ENCODE results near the gene PPP1R9B.

The PPP1R9B gene

GRCh38 chr17:50187751-50188530 lies 37.5 kb upstream of the PPP1R9B start (continued):
- TF ChIP-seq CSDC2 (CRISPR knock-in tag; IDR thresholded peaks at IDR 0.05) (no peak), TCF4 (CRISPR knock-in tag; IDR thresholded peaks at IDR 0.05; ENCODE audit: borderline replicate concordance) (no peak), TOX (CRISPR knock-in tag; IDR thresholded peaks at IDR 0.05; ENCODE audit: borderline replicate concordance) (no peak), ZNF70 (CRISPR knock-in tag; IDR thresholded peaks at IDR 0.05) (no peak), BACH2 (CRISPR knock-in tag; IDR thresholded peaks at IDR 0.05; ENCODE audit: borderline replicate concordance) (no peak), ZNF565 (CRISPR knock-in tag; conservative IDR thresholded peaks at IDR 0.05; ENCODE audit: low read depth) (no peak)

DNA sequence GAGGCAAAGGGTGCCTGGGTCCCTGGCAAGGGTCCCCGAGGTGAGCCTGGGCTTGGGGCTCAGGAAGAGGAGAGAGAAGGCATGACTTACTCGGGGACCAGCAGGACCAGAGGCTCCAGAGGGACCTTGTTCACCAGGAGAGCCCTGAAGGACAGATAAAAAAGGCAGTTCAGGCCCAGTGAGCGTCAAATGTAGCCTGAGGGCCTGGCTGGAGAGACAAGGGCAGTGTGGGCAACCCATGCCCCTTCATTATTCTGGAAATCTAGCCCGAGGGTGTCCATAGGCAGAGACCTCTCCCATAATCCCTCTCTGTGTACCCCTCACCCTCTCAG lies 36.9 kb upstream of the PPP1R9B start:
- no peak for ATAC-seq
- no peak for TF ChIP-seq ZNF8 (CRISPR knock-in tag; IDR thresholded peaks at IDR 0.05)
- no peak for TF ChIP-seq TCF4 (CRISPR knock-in tag; IDR thresholded peaks at IDR 0.05; ENCODE audit: borderline replicate concordance)
- no peak for TF ChIP-seq TOX (CRISPR knock-in tag; IDR thresholded peaks at IDR 0.05; ENCODE audit: borderline replicate concordance)
- TF ChIP-seq GLIS3 (CRISPR knock-in tag; IDR thresholded peaks at IDR 0.05) = no peak
- no peak for TF ChIP-seq BACH2 (CRISPR knock-in tag; IDR thresholded peaks at IDR 0.05; ENCODE audit: borderline replicate concordance)
- TF ChIP-seq, protein P1, sequence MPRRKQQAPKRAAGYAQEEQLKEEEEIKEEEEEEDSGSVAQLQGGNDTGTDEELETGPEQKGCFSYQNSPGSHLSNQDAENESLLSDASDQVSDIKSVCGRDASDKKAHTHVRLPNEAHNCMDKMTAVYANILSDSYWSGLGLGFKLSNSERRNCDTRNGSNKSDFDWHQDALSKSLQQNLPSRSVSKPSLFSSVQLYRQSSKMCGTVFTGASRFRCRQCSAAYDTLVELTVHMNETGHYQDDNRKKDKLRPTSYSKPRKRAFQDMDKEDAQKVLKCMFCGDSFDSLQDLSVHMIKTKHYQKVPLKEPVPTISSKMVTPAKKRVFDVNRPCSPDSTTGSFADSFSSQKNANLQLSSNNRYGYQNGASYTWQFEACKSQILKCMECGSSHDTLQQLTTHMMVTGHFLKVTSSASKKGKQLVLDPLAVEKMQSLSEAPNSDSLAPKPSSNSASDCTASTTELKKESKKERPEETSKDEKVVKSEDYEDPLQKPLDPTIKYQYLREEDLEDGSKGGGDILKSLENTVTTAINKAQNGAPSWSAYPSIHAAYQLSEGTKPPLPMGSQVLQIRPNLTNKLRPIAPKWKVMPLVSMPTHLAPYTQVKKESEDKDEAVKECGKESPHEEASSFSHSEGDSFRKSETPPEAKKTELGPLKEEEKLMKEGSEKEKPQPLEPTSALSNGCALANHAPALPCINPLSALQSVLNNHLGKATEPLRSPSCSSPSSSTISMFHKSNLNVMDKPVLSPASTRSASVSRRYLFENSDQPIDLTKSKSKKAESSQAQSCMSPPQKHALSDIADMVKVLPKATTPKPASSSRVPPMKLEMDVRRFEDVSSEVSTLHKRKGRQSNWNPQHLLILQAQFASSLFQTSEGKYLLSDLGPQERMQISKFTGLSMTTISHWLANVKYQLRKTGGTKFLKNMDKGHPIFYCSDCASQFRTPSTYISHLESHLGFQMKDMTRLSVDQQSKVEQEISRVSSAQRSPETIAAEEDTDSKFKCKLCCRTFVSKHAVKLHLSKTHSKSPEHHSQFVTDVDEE (CRISPR knock-in tag; IDR thresholded peaks at IDR 0.05) = no peak
- no peak for TF ChIP-seq SNAI2 (CRISPR knock-in tag; IDR thresholded peaks at IDR 0.05)
- TF ChIP-seq, protein P2, sequence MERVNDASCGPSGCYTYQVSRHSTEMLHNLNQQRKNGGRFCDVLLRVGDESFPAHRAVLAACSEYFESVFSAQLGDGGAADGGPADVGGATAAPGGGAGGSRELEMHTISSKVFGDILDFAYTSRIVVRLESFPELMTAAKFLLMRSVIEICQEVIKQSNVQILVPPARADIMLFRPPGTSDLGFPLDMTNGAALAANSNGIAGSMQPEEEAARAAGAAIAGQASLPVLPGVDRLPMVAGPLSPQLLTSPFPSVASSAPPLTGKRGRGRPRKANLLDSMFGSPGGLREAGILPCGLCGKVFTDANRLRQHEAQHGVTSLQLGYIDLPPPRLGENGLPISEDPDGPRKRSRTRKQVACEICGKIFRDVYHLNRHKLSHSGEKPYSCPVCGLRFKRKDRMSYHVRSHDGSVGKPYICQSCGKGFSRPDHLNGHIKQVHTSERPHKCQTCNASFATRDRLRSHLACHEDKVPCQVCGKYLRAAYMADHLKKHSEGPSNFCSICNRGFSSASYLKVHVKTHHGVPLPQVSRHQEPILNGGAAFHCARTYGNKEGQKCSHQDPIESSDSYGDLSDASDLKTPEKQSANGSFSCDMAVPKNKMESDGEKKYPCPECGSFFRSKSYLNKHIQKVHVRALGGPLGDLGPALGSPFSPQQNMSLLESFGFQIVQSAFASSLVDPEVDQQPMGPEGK (CRISPR knock-in tag; IDR thresholded peaks at IDR 0.05; ENCODE audit: borderline replicate concordance) = no peak
- no peak for TF ChIP-seq ZNF70 (CRISPR knock-in tag; IDR thresholded peaks at IDR 0.05)
- TF ChIP-seq ZFP30 (CRISPR knock-in tag; IDR thresholded peaks at IDR 0.05) = no peak
- no peak for TF ChIP-seq RARB (CRISPR knock-in tag; IDR thresholded peaks at IDR 0.05)
- no peak for TF ChIP-seq CSDC2 (CRISPR knock-in tag; IDR thresholded peaks at IDR 0.05)
- TF ChIP-seq ESRRG (CRISPR knock-in tag; IDR thresholded peaks at IDR 0.05) = no peak
- no peak for TF ChIP-seq ZFP3 (CRISPR knock-in tag; IDR thresholded peaks at IDR 0.05)

DNA sequence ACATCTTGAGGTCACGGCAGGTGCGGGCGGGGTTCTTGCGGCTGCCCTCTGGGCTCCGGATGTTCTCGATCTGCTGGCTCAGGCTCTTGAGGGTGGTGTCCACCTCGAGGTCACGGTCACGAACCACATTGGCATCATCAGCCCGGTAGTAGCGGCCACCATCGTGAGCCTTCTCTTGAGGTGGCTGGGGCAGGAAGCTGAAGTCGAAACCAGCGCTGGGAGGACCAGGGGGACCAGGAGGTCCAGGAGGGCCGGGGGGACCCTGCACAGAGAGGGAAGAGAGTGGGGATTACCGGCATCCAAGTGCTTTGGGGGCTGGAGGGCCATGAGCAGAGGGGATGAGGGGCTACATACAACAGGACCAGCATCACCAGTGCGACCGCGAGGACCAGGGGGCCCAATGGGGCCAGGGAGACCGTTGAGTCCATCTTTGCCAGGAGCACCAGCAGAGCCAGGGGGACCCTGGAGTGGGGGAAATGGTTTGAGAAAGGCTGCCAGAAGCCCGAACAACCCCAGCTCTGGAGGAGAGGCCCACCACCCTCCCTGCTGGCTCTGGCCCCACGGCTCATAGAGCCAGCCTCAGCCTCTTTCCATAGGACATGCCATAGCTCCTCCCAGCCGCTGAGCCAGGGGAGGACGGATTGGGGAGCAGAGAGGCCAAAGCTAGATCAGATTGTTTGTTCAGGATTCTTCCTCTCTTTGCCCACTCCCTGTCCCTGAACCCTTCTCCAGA lies 36.4 kb upstream of the PPP1R9B start:
- no peak for ATAC-seq
- no peak for TF ChIP-seq TCF4 (CRISPR knock-in tag; IDR thresholded peaks at IDR 0.05; ENCODE audit: borderline replicate concordance)
- TF ChIP-seq ZFP30 (CRISPR knock-in tag; IDR thresholded peaks at IDR 0.05) = no peak
- no peak for TF ChIP-seq POU6F1 (CRISPR knock-in tag; IDR thresholded peaks at IDR 0.05; ENCODE audit: borderline replicate concordance, low read depth)

GRCh38 chr17:50185631-50186471 lies 35.4 kb upstream of the PPP1R9B start:
- ATAC-seq = no peak
- TF ChIP-seq ARNTL (CRISPR knock-in tag; IDR thresholded peaks at IDR 0.05; ENCODE audit: borderline replicate concordance, low read depth) = no peak
- TF ChIP-seq TOX (CRISPR knock-in tag; IDR thresholded peaks at IDR 0.05; ENCODE audit: borderline replicate concordance) = no peak
- TF ChIP-seq, protein P2 (CRISPR knock-in tag; IDR thresholded peaks at IDR 0.05; ENCODE audit: borderline replicate concordance) = no peak
- no peak for TF ChIP-seq BACH2 (CRISPR knock-in tag; IDR thresholded peaks at IDR 0.05; ENCODE audit: borderline replicate concordance)

All from SK-N-SH treated with all-trans-retinoic acid at 6 μM for 48 hours (cell line).